Measurements from ENCODE around the gene GNAZ. TPM values are rescaled to one million over a fixed set of nuclear protein-coding genes. Genes with fewer than 3 reads are reported as not detected.

Gene GNAZ
- total RNA-seq, 1 donor from 2014 or later, result 2.9 TPM

- H3K27me3 ChIP-seq (ENCODE audit: low read depth), result peaks cover 71% of the 10 kb centered on the region
- H3K27ac ChIP-seq (replicated peaks), result no peak overlapping the region
- TF ChIP-seq CTCF (IDR thresholded peaks at IDR 0.05; ENCODE audit: borderline replicate concordance), result no peak
- no peak overlapping the region for H3K4me3 ChIP-seq
- no peaks in the 10 kb centered on the region for H3K9me3 ChIP-seq (replicated peaks)
- H3K4me1 ChIP-seq, result peaks cover 3% of the 10 kb centered on the region
- no peaks in the 10 kb centered on the region for H3K36me3 ChIP-seq
- no peak for DNase-seq
- intact Hi-C loops (cut with micrococcal nuclease), result no loop called here
Measured at GRCh38 chr22:23034621-23035556, 35.4 kb upstream of the GNAZ start.

- no peak for TF ChIP-seq CTCF (IDR thresholded peaks at IDR 0.05; ENCODE audit: borderline replicate concordance)
- H3K36me3 ChIP-seq, result no peaks in the 10 kb centered on the region
- H3K4me1 ChIP-seq, result peaks cover 3% of the 10 kb centered on the region
- no peak overlapping the region for H3K4me3 ChIP-seq
- intact Hi-C loops (cut with micrococcal nuclease), result no loop called here
- no peak for DNase-seq
- no peak overlapping the region for H3K27ac ChIP-seq (replicated peaks)
- H3K9me3 ChIP-seq (replicated peaks), result no peaks in the 10 kb centered on the region
- H3K27me3 ChIP-seq (ENCODE audit: low read depth), result peaks cover 72% of the 10 kb centered on the region
Measured at GRCh38 chr22:23035557-23036277, 34.6 kb upstream of the GNAZ start.

DNA sequence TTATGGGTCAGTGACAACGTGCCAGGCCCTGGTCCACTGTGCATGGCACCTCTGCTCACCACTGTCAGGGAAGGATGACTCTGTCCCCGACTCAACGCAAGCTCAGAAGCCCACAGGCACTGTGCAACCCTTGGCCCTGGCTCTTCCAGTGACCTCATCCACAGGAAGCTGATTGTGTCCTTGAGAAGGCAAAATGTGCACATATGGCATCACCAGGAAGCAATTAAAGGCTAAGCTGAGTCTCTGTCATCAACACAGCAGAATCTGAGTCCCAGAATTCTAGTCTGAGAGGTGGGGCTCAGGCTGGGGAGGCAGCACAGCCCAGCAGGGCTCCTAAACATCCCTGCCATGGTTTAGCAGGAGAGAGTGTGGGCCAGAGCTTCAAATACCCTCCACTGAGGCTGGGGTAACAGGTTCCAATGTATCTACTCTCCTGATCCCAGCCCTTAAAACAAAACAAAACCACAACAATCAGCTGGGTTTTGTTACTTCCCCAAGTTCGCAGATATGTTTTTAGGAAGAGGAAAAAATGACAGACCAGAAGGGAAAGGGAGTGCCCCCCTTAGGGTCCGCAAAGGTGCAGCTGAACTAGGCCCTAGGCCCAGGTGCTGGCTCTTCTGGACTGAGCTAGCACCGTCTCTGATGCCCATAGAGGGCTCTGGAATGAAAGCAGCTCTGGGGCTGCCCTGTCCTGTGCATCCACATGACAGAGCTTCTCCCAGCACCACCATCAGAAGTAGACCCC, 33.5 kb upstream of the GNAZ start:
- H3K4me3 ChIP-seq, result no peak overlapping the region
- intact Hi-C loops (cut with micrococcal nuclease), result no loop called here
- no peaks in the 10 kb centered on the region for H3K9me3 ChIP-seq (replicated peaks)
- peaks cover 3% of the 10 kb centered on the region for H3K4me1 ChIP-seq
- H3K27ac ChIP-seq (replicated peaks), result no peak overlapping the region
- TF ChIP-seq CTCF (IDR thresholded peaks at IDR 0.05; ENCODE audit: borderline replicate concordance), result no peak
- H3K27me3 ChIP-seq (ENCODE audit: low read depth), result peaks cover 63% of the 10 kb centered on the region
- no peak for DNase-seq
- H3K36me3 ChIP-seq, result no peaks in the 10 kb centered on the region

GRCh38 chr22:23037429-23038333, 32.6 kb upstream of the GNAZ start:
- peaks cover 3% of the 10 kb centered on the region for H3K4me1 ChIP-seq
- H3K27me3 ChIP-seq (ENCODE audit: low read depth), result peaks cover 63% of the 10 kb centered on the region
- no peak overlapping the region for H3K27ac ChIP-seq (replicated peaks)
- intact Hi-C loops (cut with micrococcal nuclease), result no loop called here
- no peaks in the 10 kb centered on the region for H3K36me3 ChIP-seq
- H3K9me3 ChIP-seq (replicated peaks), result no peaks in the 10 kb centered on the region
- TF ChIP-seq CTCF (IDR thresholded peaks at IDR 0.05; ENCODE audit: borderline replicate concordance), result no peak
- DNase-seq, result no peak
- H3K4me3 ChIP-seq, result no peak overlapping the region
